ENCODE results near the gene MYRIP. TPM values are rescaled to one million over a fixed set of nuclear protein-coding genes. Genes with fewer than 3 reads are reported as not detected.

Gene MYRIP
- total and polyA plus RNA-seq, 2 of the 4 experiments (the other 2 are of a cell fraction): not detected

GRCh38 chr3:40016391-40016790 is 207.0 kb downstream of the MYRIP start:
- no peak for TF ChIP-seq CTCF (conservative IDR thresholded peaks at IDR 0.05; ENCODE audit: low read depth, low read length)
- no peak for TF ChIP-seq MXI1 (IDR thresholded peaks at IDR 0.05; ENCODE audit: borderline replicate concordance, low read depth, low read length)
- TF ChIP-seq POLR2A (IDR thresholded peaks at IDR 0.05; ENCODE audit: low read depth, low read length): no peak
- no peak for TF ChIP-seq CEBPB (IDR thresholded peaks at IDR 0.05; ENCODE audit: low read depth, low read length)
- no peaks in the 10 kb centered on the region for H3K36me3 ChIP-seq (ENCODE audit: control insufficient read depth, insufficient read depth, low read length)
- no peak overlapping the region for H2BK120ac ChIP-seq (ENCODE audit: low read depth, low read length)
- no peak overlapping the region for H2AFZ ChIP-seq (replicated peaks; ENCODE audit: low read length, poor library complexity)
- intact Hi-C loops (cut with micrococcal nuclease): no loop called here
- H3K4me2 ChIP-seq (ENCODE audit: low read depth, low read length): no peak overlapping the region
- no peak overlapping the region for H3K14ac ChIP-seq (replicated peaks; ENCODE audit: low read depth, low read length)
- no peak overlapping the region for H3K18ac ChIP-seq (ENCODE audit: low read depth, low read length)
- dilution Hi-C loops (cut with HindIII; ENCODE audit: low sequenced_read_pairs, unreplicated experiment): no loop called here
- BruUV-seq (replicated peaks): no TSS peak
- H3K56ac ChIP-seq (ENCODE audit: extremely low read depth, insufficient read depth, low read length): no peak overlapping the region
- no peaks in the 10 kb centered on the region for H3K27me3 ChIP-seq (ENCODE audit: control insufficient read depth, insufficient read depth, low read length)
- in situ Hi-C loops (cut with MboI; ENCODE audit: low sequenced_read_pairs): no loop called here
- H2BK5ac ChIP-seq (ENCODE audit: low read depth, low read length, poor library complexity, severe bottlenecking): no peak overlapping the region
- H3K4ac ChIP-seq (ENCODE audit: low read depth, low read length): no peak overlapping the region
- no peaks in the 10 kb centered on the region for H4K20me1 ChIP-seq (ENCODE audit: insufficient read depth, low read length)
- no peak overlapping the region for H3K4me3 ChIP-seq (ENCODE audit: insufficient read depth, low read depth, low read length)
- peaks cover 17% of the 10 kb centered on the region for H3K9me3 ChIP-seq (ENCODE audit: control insufficient read depth, insufficient read depth, low read length)
- ChIA-PET CTCF (no interaction called here), POLR2A (ENCODE audit: unreplicated experiment) (no interaction called here)
- H3K9ac ChIP-seq (ENCODE audit: low read depth, low read length): no peak overlapping the region
- no peak overlapping the region for H3K23ac ChIP-seq (ENCODE audit: low read depth, low read length)
- no peak for ATAC-seq (ENCODE audit: low read depth)
- no peaks in the 10 kb centered on the region for H3K4me1 ChIP-seq (ENCODE audit: control insufficient read depth, insufficient read depth, low read length)
- no peaks in the 10 kb centered on the region for H3K9me1 ChIP-seq (ENCODE audit: insufficient read depth, low read length)
- no peak for DNase-seq
- no peak overlapping the region for H2AK9ac ChIP-seq (replicated peaks; ENCODE audit: low read depth, low read length, poor library complexity)
- no peak overlapping the region for H4K8ac ChIP-seq (ENCODE audit: low read depth in 2 of 2, low read length in 2 of 2)
- no peak overlapping the region for H2BK20ac ChIP-seq (ENCODE audit: low read depth, low read length)
- no peak overlapping the region for H2AK5ac ChIP-seq (ENCODE audit: low read depth, low read length)
- H2BK15ac ChIP-seq (ENCODE audit: low read depth, low read length): no peak overlapping the region
- H4K91ac ChIP-seq (ENCODE audit: insufficient read depth, low read depth, low read length): no peak overlapping the region
- H3K27ac ChIP-seq (ENCODE audit: insufficient read depth, low read length): no peak overlapping the region
- H3K79me1 ChIP-seq (ENCODE audit: low read depth in 1 of 2, low read length in 2 of 2): no peaks in the 10 kb centered on the region
- H4K5ac ChIP-seq (ENCODE audit: low read depth, low read length): no peak overlapping the region
- 40% methylated on average over 1 of the region's 3 CpGs; no CpG with 5 or more reads in 1 of the 2 experiments for WGBS, 2 experiments (ENCODE audit: extremely low coverage in 2 of 2, insufficient read length in 1 of 2)
